GM12875 (cell line): ENCODE measurements around the gene PDZD11.
"Not testable (repeated sequence)": the region's sequence is repeated elsewhere in the genome, so short reads cannot be mapped to it uniquely, and the experiment has no call there.

Experiments used
- H3K4me3 ChIP-seq: one replicate; pipeline ENCODE4 v1.5.1; 2011; ENCODE audit warnings: low read depth, low read length, control low read depth
- CTCF ChIP-seq: IDR thresholded peaks from 2 replicates; pipeline ENCODE4 v1.5.1; 2011; ENCODE audit warnings: low read depth, mild to moderate bottlenecking, control low read depth, inconsistent platforms, low read length, moderate library complexity, borderline replicate concordance; ENCODE audit not compliant: insufficient read depth

PDZD11 gene

DNA sequence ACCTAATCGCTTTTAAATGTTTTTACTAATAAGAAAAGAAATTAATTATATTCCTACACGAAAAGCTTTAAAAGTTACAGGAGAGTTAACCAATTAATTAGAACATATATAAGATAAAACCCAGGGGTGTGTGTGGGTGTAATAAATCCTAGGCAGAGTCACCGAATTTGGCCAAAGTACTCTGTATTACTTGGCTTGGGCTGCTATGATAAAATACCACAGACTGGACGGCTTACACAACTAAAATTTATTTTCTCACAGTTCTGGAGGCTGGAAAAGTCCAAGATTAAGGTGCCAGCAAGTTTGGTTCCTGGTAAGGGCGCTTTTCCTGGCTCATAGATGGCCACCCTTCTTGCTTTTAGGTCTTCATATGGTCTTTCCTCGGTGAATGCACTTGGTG is 44.8 kb downstream of the PDZD11 start:
- H3K4me3 ChIP-seq, result no peak overlapping the region
- no peak for TF ChIP-seq CTCF

DNA sequence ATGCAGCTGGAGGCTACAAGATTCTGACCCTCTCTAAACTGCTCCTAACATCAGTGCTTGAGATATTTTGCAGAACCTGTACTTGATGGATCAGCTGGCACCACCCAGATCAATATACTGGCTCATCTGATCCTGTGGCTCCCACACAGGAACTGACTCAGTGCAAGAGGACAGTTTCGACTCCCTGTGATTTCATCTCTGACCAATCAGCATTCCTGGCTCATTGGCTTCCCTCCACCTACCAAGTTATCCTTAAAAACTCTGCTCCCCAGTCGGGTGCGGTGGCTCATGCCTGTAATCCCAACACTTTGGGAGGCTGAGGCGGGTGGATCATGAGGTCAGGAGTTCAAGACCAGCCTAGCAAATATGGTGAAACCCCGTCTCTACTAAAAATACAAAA is 46.1 kb downstream of the PDZD11 start:
- not testable (repeated sequence) for H3K4me3 ChIP-seq

- H3K4me3 ChIP-seq, result no peak overlapping the region
- TF ChIP-seq CTCF, result no peak
Observed at GRCh38 chrX:70241501-70241900, 48.2 kb downstream of the PDZD11 start.

DNA sequence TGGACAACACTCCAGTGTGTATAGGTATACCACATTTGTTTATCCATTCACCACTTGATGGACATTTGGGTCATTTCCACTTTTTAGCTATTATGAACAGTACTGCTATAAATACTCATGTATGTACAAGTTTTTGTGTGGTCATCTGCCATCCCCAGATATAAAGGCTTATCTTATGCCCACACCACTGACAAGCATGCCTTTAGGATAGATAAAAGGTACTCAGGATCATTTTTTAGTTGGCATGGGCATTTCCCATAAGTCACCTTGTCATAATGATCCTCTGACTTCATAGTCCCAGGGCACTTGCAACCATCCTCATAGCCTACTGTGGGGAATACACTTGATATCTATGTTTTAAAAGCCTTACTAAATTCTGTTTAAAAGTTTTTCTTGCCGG is 49.0 kb downstream of the PDZD11 start:
- H3K4me3 ChIP-seq, result no peak overlapping the region
- TF ChIP-seq CTCF, result no peak
